Measurements from ENCODE around the gene CORIN. TPM values are rescaled to one million over a fixed set of nuclear protein-coding genes. Genes with fewer than 3 reads are reported as not detected.
"Not testable (repeated sequence)": the region's sequence is repeated elsewhere in the genome, so short reads cannot be mapped to it uniquely, and the experiment has no call there.

Gene CORIN
- total RNA-seq, 1 donor from 2014 or later: 2.6 TPM

GRCh38 chr4:47560682-47561081 lies 277.2 kb downstream of the CORIN start:
- Mint-ChIP-seq H3K27ac (ENCODE audit: unreplicated experiment) (no peak overlapping the region), H3K36me3 (ENCODE audit: unreplicated experiment) (peaks cover 39% of the 10 kb centered on the region), H3K27me3 (ENCODE audit: unreplicated experiment) (no peaks in the 10 kb centered on the region), H3K4me1 (ENCODE audit: unreplicated experiment) (peaks cover 14% of the 10 kb centered on the region), H3K4me3 (ENCODE audit: unreplicated experiment) (no peak overlapping the region), H3K9me3 (ENCODE audit: unreplicated experiment) (no peaks in the 10 kb centered on the region)
- DNase-seq (ENCODE audit: extremely low spot score, unreplicated experiment): no peak
- TF ChIP-seq CTCF (IDR thresholded peaks at IDR 0.05): no peak

- no peaks in the 10 kb centered on the region for H3K9me3 Mint-ChIP-seq (ENCODE audit: unreplicated experiment)
These were observed 280.6 kb downstream of the CORIN start for GRCh38 chr4:47557255-47557654.

GRCh38 chr4:47555920-47556319 lies 281.9 kb downstream of the CORIN start:
- H3K4me3 Mint-ChIP-seq (ENCODE audit: unreplicated experiment); H3K4me1 Mint-ChIP-seq (ENCODE audit: unreplicated experiment); DNase-seq (ENCODE audit: extremely low spot score, unreplicated experiment); H3K27me3 Mint-ChIP-seq (ENCODE audit: unreplicated experiment); H3K9me3 Mint-ChIP-seq (ENCODE audit: unreplicated experiment); H3K27ac Mint-ChIP-seq (ENCODE audit: unreplicated experiment): not testable (repeated sequence)
- H3K36me3 Mint-ChIP-seq (ENCODE audit: unreplicated experiment): peaks cover 49% of the 10 kb centered on the region

More at GRCh38 chr4:47557255-47557654, 280.6 kb downstream of the CORIN start:
- H3K4me3 Mint-ChIP-seq (ENCODE audit: unreplicated experiment): no peak overlapping the region
- peaks cover 48% of the 10 kb centered on the region for H3K36me3 Mint-ChIP-seq (ENCODE audit: unreplicated experiment)
- H3K4me1 Mint-ChIP-seq (ENCODE audit: unreplicated experiment): no peaks in the 10 kb centered on the region
- no peaks in the 10 kb centered on the region for H3K27me3 Mint-ChIP-seq (ENCODE audit: unreplicated experiment)
- DNase-seq (ENCODE audit: extremely low spot score, unreplicated experiment): no peak
- no peak overlapping the region for H3K27ac Mint-ChIP-seq (ENCODE audit: unreplicated experiment)
- TF ChIP-seq CTCF (IDR thresholded peaks at IDR 0.05): no peak

GRCh38 chr4:47553329-47554125 lies 284.3 kb downstream of the CORIN start:
- H3K36me3 Mint-ChIP-seq (ENCODE audit: unreplicated experiment): peaks cover 50% of the 10 kb centered on the region
- H3K9me3 Mint-ChIP-seq (ENCODE audit: unreplicated experiment): no peaks in the 10 kb centered on the region
- no peak overlapping the region for H3K4me3 Mint-ChIP-seq (ENCODE audit: unreplicated experiment)
- no peaks in the 10 kb centered on the region for H3K27me3 Mint-ChIP-seq (ENCODE audit: unreplicated experiment)
- H3K27ac Mint-ChIP-seq (ENCODE audit: unreplicated experiment): no peak overlapping the region
- DNase-seq (ENCODE audit: extremely low spot score, unreplicated experiment): no peak
- H3K4me1 Mint-ChIP-seq (ENCODE audit: unreplicated experiment): no peaks in the 10 kb centered on the region
- no peak for TF ChIP-seq CTCF (IDR thresholded peaks at IDR 0.05)

- Mint-ChIP-seq H3K4me3 (ENCODE audit: unreplicated experiment) (no peak overlapping the region), H3K27ac (ENCODE audit: unreplicated experiment) (no peak overlapping the region), H3K9me3 (ENCODE audit: unreplicated experiment) (no peaks in the 10 kb centered on the region), H3K27me3 (ENCODE audit: unreplicated experiment) (no peaks in the 10 kb centered on the region), H3K36me3 (ENCODE audit: unreplicated experiment) (peaks cover 56% of the 10 kb centered on the region), H3K4me1 (ENCODE audit: unreplicated experiment) (no peaks in the 10 kb centered on the region)
- no peak for DNase-seq (ENCODE audit: extremely low spot score, unreplicated experiment)
- TF ChIP-seq CTCF (IDR thresholded peaks at IDR 0.05): no peak
These were observed 286.2 kb downstream of the CORIN start for GRCh38 chr4:47551682-47552081.
